ENCODE measurements around the gene AKR1A1.

AKR1A1 gene

GRCh38 chr1:45619149-45619921 is 68.7 kb downstream of the AKR1A1 start:
- Histone ChIP-seq H3K79me2 (ENCODE audit: insufficient read depth, low read length) (no peaks in the 10 kb centered on the region), H3K36me3 (ENCODE audit: insufficient read depth, low read length) (peaks cover 61% of the 10 kb centered on the region), H3K9me3 (ENCODE audit: low read length) (no peaks in the 10 kb centered on the region), H3K4me1 (ENCODE audit: insufficient read depth, low read length, severe bottlenecking) (no peaks in the 10 kb centered on the region), H3K4me3 (ENCODE audit: low read depth, low read length, poor library complexity, severe bottlenecking) (no peak overlapping the region), H3K9me2 (ENCODE audit: low read depth, low read length) (no peaks in the 10 kb centered on the region), H3K27me3 (ENCODE audit: insufficient read depth, low read length) (no peaks in the 10 kb centered on the region), H3K27ac (ENCODE audit: low read depth, low read length, poor library complexity, severe bottlenecking) (no peak overlapping the region), H2AFZ (ENCODE audit: low read length) (no peak overlapping the region), H3K4me2 (ENCODE audit: low read length) (no peak overlapping the region), H4K20me1 (ENCODE audit: insufficient read depth, low read length) (no peaks in the 10 kb centered on the region), H3F3A (ENCODE audit: insufficient read depth, low read length) (no peaks in the 10 kb centered on the region), H3K9ac (ENCODE audit: low read length) (no peak overlapping the region)
- no peak for TF ChIP-seq CTCF (IDR thresholded peaks at IDR 0.05; ENCODE audit: low read length)
- no peak for TF ChIP-seq EZH2 (IDR thresholded peaks at IDR 0.05; ENCODE audit: borderline replicate concordance, low read length)

Measured in OCI-LY1 (cell line).